Measurements from ENCODE around the gene NPB. TPM values are rescaled to one million over a fixed set of nuclear protein-coding genes. Genes with fewer than 3 reads are reported as not detected.

NPB gene
- total and polyA plus RNA-seq, 2 donors (not counting 1 experiment from before 2014, with no cell fraction given), result 0.44 TPM; not detected in 1

DNA sequence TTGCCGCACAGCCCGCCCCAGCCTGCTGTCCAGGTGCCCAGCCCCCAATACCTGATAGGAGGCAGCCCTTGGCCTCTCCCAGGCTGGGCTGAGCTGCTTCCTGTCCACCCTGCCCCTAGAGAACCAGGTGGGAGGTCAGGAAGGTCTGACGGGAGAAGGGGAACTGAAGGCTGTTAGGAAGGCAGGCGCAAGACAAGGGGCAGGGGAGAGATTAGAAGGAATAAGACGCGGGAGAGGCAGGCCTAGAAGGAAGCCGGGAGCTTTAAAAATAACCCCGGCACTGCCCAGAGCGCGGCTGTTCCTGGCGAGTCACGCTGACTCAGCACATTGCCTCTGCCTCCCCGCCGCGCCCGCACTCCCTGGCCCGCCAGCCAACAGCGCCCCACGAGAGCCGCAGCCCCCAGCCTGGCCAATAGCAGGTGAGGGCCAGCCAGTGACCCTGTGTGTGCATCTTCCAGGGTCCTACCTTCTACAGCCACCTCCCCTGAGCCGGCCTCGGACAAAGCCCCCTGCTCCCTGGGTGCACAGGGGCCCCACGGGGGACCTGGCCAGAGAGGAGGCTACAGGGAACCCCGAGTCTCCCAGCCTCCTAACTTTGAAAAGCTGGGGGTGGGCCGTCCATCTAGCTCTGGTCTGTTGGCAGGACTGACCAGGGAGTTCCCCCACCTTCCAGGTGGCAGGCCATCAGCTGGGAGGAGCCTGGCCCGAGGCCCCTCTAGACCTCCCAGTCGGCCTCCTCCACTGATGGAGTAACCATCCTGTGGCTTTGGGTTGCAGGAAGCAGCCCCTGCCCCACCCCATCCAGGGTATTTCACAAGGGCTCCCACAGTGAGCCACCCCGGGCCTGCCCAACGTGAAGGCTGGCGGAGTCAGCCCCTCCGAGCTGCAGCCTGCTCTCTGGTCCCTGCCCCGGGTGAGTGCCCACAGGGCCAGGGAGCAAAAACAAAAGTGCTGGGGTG is 21.5 kb downstream of the NPB start:
- H3K4me2 ChIP-seq (replicated peaks; ENCODE audit: low read depth, low read length, poor library complexity, severe bottlenecking), result peak overlapping the region; percentile 29
- TF ChIP-seq, protein P1, sequence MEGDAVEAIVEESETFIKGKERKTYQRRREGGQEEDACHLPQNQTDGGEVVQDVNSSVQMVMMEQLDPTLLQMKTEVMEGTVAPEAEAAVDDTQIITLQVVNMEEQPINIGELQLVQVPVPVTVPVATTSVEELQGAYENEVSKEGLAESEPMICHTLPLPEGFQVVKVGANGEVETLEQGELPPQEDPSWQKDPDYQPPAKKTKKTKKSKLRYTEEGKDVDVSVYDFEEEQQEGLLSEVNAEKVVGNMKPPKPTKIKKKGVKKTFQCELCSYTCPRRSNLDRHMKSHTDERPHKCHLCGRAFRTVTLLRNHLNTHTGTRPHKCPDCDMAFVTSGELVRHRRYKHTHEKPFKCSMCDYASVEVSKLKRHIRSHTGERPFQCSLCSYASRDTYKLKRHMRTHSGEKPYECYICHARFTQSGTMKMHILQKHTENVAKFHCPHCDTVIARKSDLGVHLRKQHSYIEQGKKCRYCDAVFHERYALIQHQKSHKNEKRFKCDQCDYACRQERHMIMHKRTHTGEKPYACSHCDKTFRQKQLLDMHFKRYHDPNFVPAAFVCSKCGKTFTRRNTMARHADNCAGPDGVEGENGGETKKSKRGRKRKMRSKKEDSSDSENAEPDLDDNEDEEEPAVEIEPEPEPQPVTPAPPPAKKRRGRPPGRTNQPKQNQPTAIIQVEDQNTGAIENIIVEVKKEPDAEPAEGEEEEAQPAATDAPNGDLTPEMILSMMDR (IDR thresholded peaks at IDR 0.05), result no peak
- no peak for TF ChIP-seq EZH2 (IDR thresholded peaks at IDR 0.05; ENCODE audit: borderline replicate concordance, insufficient read depth, low read depth, low read length, poor library complexity, severe bottlenecking)
- H3K9me3 Mint-ChIP-seq (ENCODE audit: insufficient read depth), result no peaks in the 10 kb centered on the region
- peaks cover 21 to 32% of the 10 kb centered on the region in 2 donors for H3K4me1 ChIP-seq (ENCODE audit: control insufficient read depth in 2 of 2, insufficient read depth in 2 of 2, low read length in 2 of 2)
- H4K20me1 ChIP-seq (ENCODE audit: control insufficient read depth, insufficient read depth, low read length, poor library complexity, severe bottlenecking), result peaks cover 37% of the 10 kb centered on the region
- peaks cover 64% of the 10 kb centered on the region for H3K79me2 ChIP-seq (ENCODE audit: control insufficient read depth, insufficient read depth, low read length)
- H3K4me3 Mint-ChIP-seq, result peak overlapping the region; percentile 39
- no peaks in the 10 kb centered on the region for H3K27me3 Mint-ChIP-seq
- no peak overlapping the region for H3K27ac ChIP-seq (ENCODE audit: low read length in 2 of 2)
- intact Hi-C loops (cut with micrococcal nuclease), result no loop called here
- H3K27ac Mint-ChIP-seq, result peak overlapping the region; percentile 70
- no peak overlapping the region for H3K9ac ChIP-seq (ENCODE audit: low read length)
- CTCF ChIA-PET, result no interaction called here
- WGBS (ENCODE audit: insufficient coverage), result 27% methylated on average over 29 of the region's 32 CpGs
- peaks cover 0 to 5% (median 3%) of the 10 kb centered on the region in 4 experiments for H3K27me3 ChIP-seq (replicated peaks in 1 of 4; ENCODE audit: control extremely low read depth in 1 of 4, control insufficient read depth in 3 of 4, insufficient read depth in 4 of 4, low read length in 3 of 4)
- peaks cover 0 to 6% of the 10 kb centered on the region in 2 experiments for H3K36me3 ChIP-seq (replicated peaks in 1 of 2; ENCODE audit: control extremely low read depth in 1 of 2, control insufficient read depth in 1 of 2, extremely low read depth in 1 of 2, insufficient read depth in 2 of 2, low read length in 1 of 2)
- ATAC-seq (ENCODE audit: low read depth) (no peak), DNase-seq (no peak)
- H3K4me1 Mint-ChIP-seq, result peaks cover 30% of the 10 kb centered on the region
- no peak overlapping the region for H3K4me3 ChIP-seq (ENCODE audit: control extremely low read depth in 1 of 5, extremely low read depth in 1 of 5, insufficient read depth in 1 of 5, low read depth in 2 of 5, low read length in 4 of 5)
- no peak overlapping the region for H2AFZ ChIP-seq (ENCODE audit: insufficient read depth, low read depth, low read length, poor library complexity, severe bottlenecking)
- POLR2A ChIA-PET, result no interaction called here
- H3K9me3 ChIP-seq (ENCODE audit: control extremely low read depth in 1 of 3, control insufficient read depth in 2 of 3, insufficient read depth in 1 of 3, low read length in 2 of 3), result no peaks in the 10 kb centered on the region

All from B cell (primary cell).